DOHH2 (cell line): ENCODE data around the gene MS4A1.

Experiments
- H3F3A ChIP-seq: fragments of 200-600 bp; sonication (generic), shearing (Covaris generic); 2 replicates; pipeline ENCODE4 v1.6.0; 2016; ENCODE audit warnings: antibody characterized with exemption, mild to moderate bottlenecking; ENCODE audit not compliant: control insufficient read depth, insufficient read depth
- H3K27ac ChIP-seq: fragments of 200-600 bp; sonication (generic); 2 replicates; pipeline ENCODE4 v1.5.1; 2014; ENCODE audit warnings: low read depth, mild to moderate bottlenecking, low read length, moderate library complexity
- H3K27me3 ChIP-seq: fragments of 200-600 bp; sonication (generic); 2 replicates; pipeline ENCODE4 v1.6.1; 2014; ENCODE audit warnings: mild to moderate bottlenecking, low read length, mixed read lengths; ENCODE audit not compliant: control insufficient read depth
- H3K36me3 ChIP-seq: fragments of 200-600 bp; sonication (generic); 2 replicates; pipeline ENCODE4 v1.6.1; 2014; ENCODE audit warnings: mild to moderate bottlenecking, low read length, moderate library complexity, mixed read lengths; ENCODE audit not compliant: control insufficient read depth
- H3K4me1 ChIP-seq: fragments of 200-600 bp; sonication (generic); 2 replicates; pipeline ENCODE4 v1.6.1; 2014; ENCODE audit warnings: mild to moderate bottlenecking, low read length, mixed read lengths; ENCODE audit not compliant: control insufficient read depth
- H3K4me2 ChIP-seq: fragments of 200-600 bp; sonication (generic); 2 replicates; pipeline ENCODE4 v1.6.0; 2014; ENCODE audit warnings: mild to moderate bottlenecking, low read length, moderate library complexity
- H3K4me3 ChIP-seq: fragments of 200-600 bp; sonication (generic); 2 replicates; pipeline ENCODE4 v1.5.1; 2014; ENCODE audit warnings: mild to moderate bottlenecking, low read length, mixed read lengths
- H3K79me2 ChIP-seq: fragments of 200-600 bp; sonication (generic); 2 replicates; pipeline ENCODE4 v1.6.1; 2014; ENCODE audit warnings: mild to moderate bottlenecking, low read length, mixed read lengths; ENCODE audit not compliant: control insufficient read depth
- H3K9me2 ChIP-seq: fragments of 200-600 bp; sonication (generic); replicated peaks from 2 replicates; pipeline ENCODE4 v1.6.1; 2014; ENCODE audit warnings: mild to moderate bottlenecking, low read length, mixed read lengths; ENCODE audit not compliant: control insufficient read depth
- H3K9me3 ChIP-seq: fragments of 200-600 bp; sonication (generic); 2 replicates; pipeline ENCODE4 v1.6.1; 2014; ENCODE audit warnings: antibody characterized with exemption, low read length, mixed read lengths; ENCODE audit not compliant: control insufficient read depth, insufficient read depth
- H4K20me1 ChIP-seq: fragments of 200-600 bp; sonication (generic); 2 replicates; pipeline ENCODE4 v1.6.0; 2014; ENCODE audit warnings: low read depth, mild to moderate bottlenecking, antibody characterized with exemption, low read length, moderate library complexity; ENCODE audit not compliant: control insufficient read depth, insufficient read depth
- CTCF ChIP-seq: fragments of 200-600 bp; sonication (generic); IDR thresholded peaks from one replicate; pipeline ENCODE4 v1.5.1; 2014; ENCODE audit warnings: antibody characterized with exemption, mild to moderate bottlenecking, low read depth, low read length; ENCODE audit not compliant: poor library complexity, severe bottlenecking
- EZH2phosphoT487 ChIP-seq: fragments of 200-600 bp; sonication (generic); IDR thresholded peaks from 2 replicates; pipeline ENCODE4 v1.6.1; 2017; ENCODE audit warnings: borderline replicate concordance, mild to moderate bottlenecking, antibody characterized with exemption, low read length, moderate library complexity, mixed read lengths

Gene MS4A1

GRCh38 chr11:60428517-60428916 is 27.1 kb upstream of the MS4A1 start:
- Histone ChIP-seq H3F3A (no peaks in the 10 kb centered on the region), H3K27me3 (no peaks in the 10 kb centered on the region), H3K79me2 (no peaks in the 10 kb centered on the region), H4K20me1 (no peaks in the 10 kb centered on the region), H3K36me3 (no peaks in the 10 kb centered on the region), H3K4me3 (no peak overlapping the region), H3K4me1 (no peaks in the 10 kb centered on the region), H3K9me3 (no peaks in the 10 kb centered on the region), H3K27ac (no peak overlapping the region), H3K9me2 (no peaks in the 10 kb centered on the region; the same call in 1 of the 2 replicates), H3K4me2 (no peak overlapping the region)
- TF ChIP-seq EZH2phosphoT487 (no peak), CTCF (no peak)

GRCh38 chr11:60429272-60429671 is 26.4 kb upstream of the MS4A1 start, which contains the start of gene MS4A5:
Gene MS4A5, plus strand, starts transcription at chr11:60429572. Its CDS starts 103 bp downstream, at chr11:60429675.
- H3K4me1 ChIP-seq, result no peaks in the 10 kb centered on the region
- no peaks in the 10 kb centered on the region for H3F3A ChIP-seq
- no peaks in the 10 kb centered on the region for H3K79me2 ChIP-seq
- no peaks in the 10 kb centered on the region for H4K20me1 ChIP-seq
- no peaks in the 10 kb centered on the region; the same call in 1 of the 2 replicates for H3K9me2 ChIP-seq
- TF ChIP-seq EZH2phosphoT487 (no peak), CTCF (no peak)
- H3K4me2 ChIP-seq, result no peak within 1 kb of the TSS
- H3K4me3 ChIP-seq, result no peak within 1 kb of the TSS
- no peaks in the 10 kb centered on the region for H3K36me3 ChIP-seq
- no peaks in the 10 kb centered on the region for H3K9me3 ChIP-seq
- H3K27ac ChIP-seq, result no peak within 1 kb of the TSS
- H3K27me3 ChIP-seq, result no peaks in the 10 kb centered on the region

- Histone ChIP-seq H3F3A (no peaks in the 10 kb centered on the region), H3K4me3 (no peak overlapping the region), H3K27ac (no peak overlapping the region), H3K79me2 (no peaks in the 10 kb centered on the region), H3K4me2 (no peak overlapping the region), H3K4me1 (no peaks in the 10 kb centered on the region), H3K27me3 (no peaks in the 10 kb centered on the region), H3K9me2 (no peaks in the 10 kb centered on the region; the same call in 1 of the 2 replicates), H3K9me3 (no peaks in the 10 kb centered on the region), H4K20me1 (no peaks in the 10 kb centered on the region), H3K36me3 (no peaks in the 10 kb centered on the region)
- no peak for TF ChIP-seq EZH2phosphoT487
- no peak for TF ChIP-seq CTCF
Measured at GRCh38 chr11:60431251-60431650, 24.4 kb upstream of the MS4A1 start.

GRCh38 chr11:60433401-60433800 is 22.2 kb upstream of the MS4A1 start:
- Histone ChIP-seq H3K4me3 (no peak overlapping the region), H3F3A (no peaks in the 10 kb centered on the region)
- TF ChIP-seq EZH2phosphoT487 (no peak), CTCF (no peak)

More at GRCh38 chr11:60433401-60433800, 22.2 kb upstream of the MS4A1 start:
- H3K4me2 ChIP-seq, result no peak overlapping the region
- H3K27ac ChIP-seq, result no peak overlapping the region
- no peaks in the 10 kb centered on the region for H3K4me1 ChIP-seq
- H3K9me2 ChIP-seq, result no peaks in the 10 kb centered on the region; the same call in 1 of the 2 replicates
- H4K20me1 ChIP-seq, result no peaks in the 10 kb centered on the region
- H3K27me3 ChIP-seq, result no peaks in the 10 kb centered on the region
- no peaks in the 10 kb centered on the region for H3K79me2 ChIP-seq
- H3K36me3 ChIP-seq, result no peaks in the 10 kb centered on the region
- H3K9me3 ChIP-seq, result no peaks in the 10 kb centered on the region
